DMS 273 (cell line): ENCODE measurements around the gene ATF3.
"Not testable (repeated sequence)": the region's sequence is repeated elsewhere in the genome, so short reads cannot be mapped to it uniquely, and the experiment has no call there.

Experiments
- DNase-seq: peaks from one replicate; lab custom pipeline; 2025; ENCODE audit not compliant: unreplicated experiment; lab: John Stamatoyannopoulos, UW

ATF3 gene

GRCh38 chr1:212649020-212649419 is 40.5 kb downstream of the ATF3 start:
- no peak for DNase-seq

- DNase-seq = peak; percentile 25
Observed at GRCh38 chr1:212650228-212650627, 41.7 kb downstream of the ATF3 start.

DNA sequence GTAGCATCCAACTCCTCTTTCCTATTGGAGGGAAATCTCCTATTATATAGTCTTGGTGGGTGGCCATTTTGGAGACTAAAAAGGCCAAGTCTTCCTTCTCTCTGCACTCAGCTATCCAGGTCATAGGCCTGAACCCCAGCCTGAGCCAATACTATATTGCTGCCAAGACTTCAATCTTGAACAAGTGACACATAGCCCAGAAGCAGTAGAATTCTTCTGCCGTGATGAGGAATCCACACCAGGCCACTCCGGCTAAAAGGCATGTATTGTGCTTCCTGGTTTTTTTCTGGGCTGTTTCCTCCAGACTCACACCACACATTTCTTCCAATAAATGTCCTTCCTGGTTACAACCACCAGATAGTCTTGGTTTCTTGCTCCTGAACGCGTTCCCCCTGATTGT is 43.0 kb downstream of the ATF3 start:
- no peak for DNase-seq

DNA sequence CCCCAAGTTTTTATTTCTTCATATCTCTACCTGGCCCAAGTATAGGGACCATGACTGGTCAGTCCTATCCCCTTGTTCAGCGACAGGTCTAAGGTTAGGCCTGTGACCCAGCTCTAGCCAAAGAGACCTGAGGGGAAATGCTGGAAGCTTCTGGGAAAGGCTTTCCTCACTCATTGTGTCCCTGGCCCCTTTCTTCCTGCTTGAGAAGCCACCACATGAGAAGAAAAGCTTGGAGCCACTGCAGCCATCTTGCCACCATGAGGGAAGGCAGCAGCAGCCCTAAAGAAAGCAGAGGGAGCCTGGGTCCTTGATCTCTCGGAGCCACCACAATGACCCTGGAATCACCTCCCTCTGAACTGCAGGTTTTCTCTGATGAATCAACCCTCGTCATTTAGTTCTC is 43.4 kb downstream of the ATF3 start:
- DNase-seq = no peak

DNA sequence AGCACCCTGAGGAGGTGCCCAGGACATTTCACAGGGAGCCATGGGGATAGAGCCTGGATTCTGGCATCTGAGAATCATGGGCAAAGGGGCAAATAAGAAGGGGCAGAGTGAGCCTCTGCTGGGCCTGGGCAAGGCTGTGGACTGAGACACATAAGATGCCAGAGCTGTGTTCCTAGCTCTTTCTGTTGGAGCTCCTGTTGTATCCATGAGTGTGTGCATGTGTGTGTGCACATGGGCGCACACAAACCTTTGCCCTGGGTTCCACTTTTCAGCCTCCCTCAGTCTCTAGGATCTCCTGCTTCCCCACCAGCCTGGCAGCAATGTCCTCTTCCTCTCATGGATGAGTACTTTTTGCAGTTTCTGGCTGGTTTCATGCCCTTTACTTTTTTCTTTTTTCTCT is 44.0 kb downstream of the ATF3 start:
- no peak for DNase-seq

DNA sequence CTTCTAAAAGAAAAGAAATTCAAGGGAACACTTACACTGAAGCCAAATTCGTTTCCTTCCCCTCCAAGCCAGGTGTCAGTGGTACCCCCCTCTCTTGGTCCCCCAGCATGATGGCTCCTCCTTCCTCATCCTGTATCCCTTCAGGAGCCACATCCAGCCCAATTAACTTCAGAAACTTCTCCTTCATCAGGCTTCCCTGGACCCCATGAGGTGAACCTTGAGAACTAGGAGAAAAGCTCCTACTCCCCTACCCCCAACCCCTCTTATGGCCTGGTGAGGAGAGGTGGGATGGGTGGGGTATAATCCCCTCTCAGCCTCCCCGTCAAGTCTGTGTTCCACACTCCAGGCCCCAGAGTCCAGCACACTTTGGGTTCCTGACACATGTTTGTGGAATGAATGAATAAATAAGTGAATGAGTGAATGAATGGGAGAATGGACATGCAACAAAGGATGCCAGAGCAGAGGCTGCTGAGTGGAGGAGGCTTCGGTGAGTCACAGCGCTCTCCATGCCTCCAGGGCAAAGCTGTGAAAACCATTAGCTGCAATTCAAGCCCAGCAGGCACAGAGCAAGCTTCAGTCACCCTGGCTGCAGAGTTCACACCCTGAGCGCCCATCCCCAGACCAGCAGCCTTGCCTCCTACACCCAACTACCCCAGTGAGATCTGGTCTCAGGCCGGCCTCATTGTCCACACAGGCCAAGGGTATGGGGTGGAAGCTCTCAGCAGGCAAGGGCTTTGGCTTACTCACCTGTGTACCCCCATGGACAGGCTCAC is 47.3 kb downstream of the ATF3 start:
- no peak for DNase-seq

GRCh38 chr1:212656730-212657129 is 48.2 kb downstream of the ATF3 start:
- no peak for DNase-seq

GRCh38 chr1:212658250-212658649 is 49.7 kb downstream of the ATF3 start:
- DNase-seq = not testable (repeated sequence)

DNA sequence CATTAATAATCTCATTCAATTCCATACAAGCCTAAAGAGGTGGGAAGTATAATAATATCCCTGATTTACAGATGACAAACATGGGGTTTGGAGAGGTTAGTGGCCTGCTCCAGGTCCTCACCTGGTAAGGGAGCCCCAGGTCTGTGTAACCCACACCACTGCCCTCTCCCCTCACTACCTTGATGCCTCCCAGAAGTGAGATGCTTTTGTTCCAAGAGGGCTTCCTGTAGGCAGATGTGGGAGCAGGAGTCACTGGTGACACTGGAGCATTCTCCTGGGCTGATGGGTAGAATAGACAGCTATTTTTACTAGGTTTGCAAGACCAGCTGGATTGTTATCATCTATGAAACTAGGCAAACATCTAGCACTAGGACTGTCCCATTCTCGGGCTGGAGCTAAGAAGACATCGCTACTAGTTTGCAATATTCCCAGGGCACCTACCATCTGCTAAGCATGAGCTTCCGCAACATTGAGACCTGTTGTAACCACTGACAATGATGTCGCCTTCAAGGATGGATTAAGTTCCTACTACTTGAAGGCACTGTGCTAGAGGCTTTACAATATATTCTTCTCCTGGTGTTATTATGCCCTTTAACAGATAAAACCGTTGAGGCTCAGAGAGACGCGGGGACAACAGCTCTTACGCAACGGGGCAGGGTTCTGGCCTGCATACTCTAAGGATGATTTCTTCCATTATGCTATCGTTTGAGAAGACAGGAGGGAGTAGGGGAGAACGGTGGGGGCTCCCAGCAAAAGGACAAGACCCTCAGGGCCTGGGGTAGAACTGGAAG is 56.0 kb downstream of the ATF3 start:
- DNase-seq = peak; percentile 28

GRCh38 chr1:212665241-212666115 is 56.9 kb downstream of the ATF3 start:
- peak; percentile 93 for DNase-seq

DNA sequence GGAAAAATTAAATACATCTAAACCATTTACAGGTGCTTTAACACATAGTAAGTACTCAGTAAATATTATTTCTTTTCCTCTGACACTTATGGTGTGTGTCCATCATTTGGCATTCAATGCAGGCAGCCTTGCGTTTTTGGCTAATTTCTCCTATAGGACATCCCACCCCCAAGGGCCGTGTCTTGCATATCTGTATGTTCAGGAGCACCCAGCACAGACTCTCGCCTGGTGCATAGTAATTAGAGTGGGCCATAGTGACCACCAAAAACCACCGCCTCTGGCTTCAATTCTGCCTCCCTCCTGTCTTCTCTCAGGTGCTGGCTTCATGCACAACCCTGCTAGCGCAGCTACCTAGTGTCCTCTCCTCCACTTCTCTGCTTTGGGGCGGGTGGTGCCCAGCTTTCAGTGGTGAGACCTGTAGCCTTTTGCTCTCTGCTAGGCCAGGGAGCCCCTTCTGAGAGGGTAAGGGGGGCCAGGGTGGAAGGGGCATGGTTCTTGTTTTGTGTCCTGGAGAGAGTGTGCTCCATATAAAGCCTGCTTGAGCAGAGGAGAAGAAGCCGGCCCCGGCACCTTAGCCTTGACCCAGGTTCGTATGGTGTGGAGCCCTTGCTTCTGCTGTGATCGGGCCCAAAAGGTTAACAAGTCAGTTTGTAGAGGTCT is 57.7 kb downstream of the ATF3 start:
- no peak for DNase-seq

DNA sequence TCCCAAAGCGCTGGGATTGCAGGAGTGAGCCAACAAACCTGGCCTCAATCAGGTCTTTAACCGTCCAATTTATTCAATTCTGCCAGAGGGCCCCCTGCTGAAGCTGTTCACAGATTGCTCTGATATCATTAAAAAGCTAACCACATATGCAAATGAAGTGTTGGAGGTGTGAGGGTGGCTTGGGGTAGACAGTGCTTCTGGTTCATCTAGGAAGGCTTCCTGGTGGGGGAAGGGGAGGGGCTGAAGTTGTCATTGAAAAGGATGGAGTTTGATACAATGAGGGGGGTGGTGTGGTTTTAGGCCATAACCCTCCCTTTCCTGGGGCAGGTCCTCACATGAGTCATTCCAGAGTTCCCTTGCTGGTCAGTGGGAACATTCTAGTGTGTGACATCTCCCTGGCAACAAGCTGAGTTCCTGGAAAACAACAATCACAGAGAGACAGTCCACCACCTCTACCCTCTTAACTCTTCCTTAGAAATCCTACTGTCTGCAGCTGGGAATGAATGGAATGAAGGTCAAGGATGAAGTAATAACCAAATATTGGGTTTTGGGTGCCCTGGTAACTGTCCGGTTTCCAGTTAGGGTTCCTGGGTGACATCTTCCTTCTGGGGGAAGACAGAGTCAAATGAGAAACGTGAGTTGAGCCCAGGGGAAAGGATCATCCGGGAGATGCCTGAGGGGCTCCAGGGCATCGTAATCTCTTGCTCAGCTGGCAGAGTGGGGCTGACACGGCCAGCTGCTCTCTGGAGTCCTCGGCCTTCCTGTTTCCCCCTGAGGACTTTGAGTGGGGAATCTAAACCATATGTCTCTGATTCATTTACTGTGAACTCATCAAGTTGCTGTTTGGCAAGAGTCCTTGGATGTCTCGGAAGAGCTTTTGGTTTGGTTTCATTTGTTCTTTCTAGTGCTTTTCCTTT is 58.9 kb downstream of the ATF3 start:
- peak; percentile 87 for DNase-seq

GRCh38 chr1:212668477-212668876 is 59.9 kb downstream of the ATF3 start:
- DNase-seq = no peak

- peak; percentile 72 for DNase-seq
Observed at GRCh38 chr1:212669102-212669501, 60.5 kb downstream of the ATF3 start.

DNA sequence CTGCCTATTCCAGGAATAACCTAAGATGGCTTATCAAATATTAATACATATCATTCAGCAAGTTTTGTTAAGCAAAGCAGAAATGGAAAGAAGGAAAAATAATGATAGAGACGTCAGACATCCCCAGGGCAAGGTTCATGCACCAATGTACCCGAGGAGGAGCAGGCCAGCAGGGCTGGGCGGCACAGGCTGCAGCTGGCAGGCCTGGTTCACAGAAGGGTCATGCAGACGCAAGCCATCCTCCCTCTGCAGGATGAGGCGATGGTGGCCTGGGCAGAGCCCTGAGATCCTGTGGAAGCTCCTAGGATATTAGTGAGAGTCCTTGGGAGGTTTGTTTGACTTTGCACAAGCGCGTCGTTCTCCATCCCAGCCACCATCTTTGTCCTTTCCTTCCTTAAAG is 61.0 kb downstream of the ATF3 start:
- peak; percentile 22 for DNase-seq

GRCh38 chr1:212670301-212670700 is 61.7 kb downstream of the ATF3 start:
- no peak for DNase-seq
